HG03039 (cell line): ENCODE results near the gene DUXA.
"Not testable (repeated sequence)": the region's sequence is repeated elsewhere in the genome, so short reads cannot be mapped to it uniquely, and the experiment has no call there.

Source experiments
- ATAC-seq: cut with Tn5 transposase; IDR thresholded peaks from one replicate; pipeline ENCODE4 v1.9.1; 2021; ENCODE audit warnings: mild to moderate bottlenecking, moderate library complexity; ENCODE audit not compliant: unreplicated experiment

Gene DUXA

GRCh38 chr19:57167385-57167784 is at the start of gene DUXA:
Gene DUXA (minus strand): TSS chr19:57167485. CDS start chr19:57167443, 42 bp downstream.
- no peak for ATAC-seq

- ATAC-seq, result no peak
Observed at GRCh38 chr19:57212109-57212508, 44.8 kb upstream of the DUXA start.

- ATAC-seq, result no peak
Observed at GRCh38 chr19:57210381-57210780, 43.1 kb upstream of the DUXA start.

- no peak for ATAC-seq
Observed at GRCh38 chr19:57202160-57202559, 34.9 kb upstream of the DUXA start.

GRCh38 chr19:57197874-57198273 is 30.6 kb upstream of the DUXA start:
- not testable (repeated sequence) for ATAC-seq

GRCh38 chr19:57192993-57193392 is 25.7 kb upstream of the DUXA start:
- ATAC-seq, result no peak

GRCh38 chr19:57192077-57192420 is 24.8 kb upstream of the DUXA start:
- no peak for ATAC-seq

- ATAC-seq, result peak; percentile 84
Observed at GRCh38 chr19:57191141-57192076, 24.1 kb upstream of the DUXA start, which contains the start of gene ZNF264. Gene ZNF264 (plus strand): TSS chr19:57191500. CDS start chr19:57191914, 414 bp downstream.

GRCh38 chr19:57190301-57190700 is 23.0 kb upstream of the DUXA start:
- no peak for ATAC-seq

- no peak for ATAC-seq
Observed at GRCh38 chr19:57171551-57172081, 4.3 kb upstream of the DUXA start.

GRCh38 chr19:57165846-57166245 is 1.4 kb downstream of the DUXA start:
- no peak for ATAC-seq

- no peak for ATAC-seq
Observed at GRCh38 chr19:57161985-57162539, 5.2 kb downstream of the DUXA start.

GRCh38 chr19:57152921-57153320 is 14.4 kb downstream of the DUXA start:
- no peak for ATAC-seq

GRCh38 chr19:57141699-57142098 is 25.6 kb downstream of the DUXA start:
- no peak for ATAC-seq

- no peak for ATAC-seq
Observed at GRCh38 chr19:57135797-57136196, 31.5 kb downstream of the DUXA start.

- ATAC-seq, result not testable (repeated sequence)
Observed at GRCh38 chr19:57127403-57127802, 39.9 kb downstream of the DUXA start.

GRCh38 chr19:57123882-57124281 is 43.4 kb downstream of the DUXA start:
- ATAC-seq, result no peak

- ATAC-seq, result no peak
Observed at GRCh38 chr19:57118848-57119247, 48.4 kb downstream of the DUXA start.

GRCh38 chr19:57113501-57113900 is 53.8 kb downstream of the DUXA start:
- not testable (repeated sequence) for ATAC-seq

- no peak for ATAC-seq
Observed at GRCh38 chr19:57111329-57111644, 56.0 kb downstream of the DUXA start.

- no peak for ATAC-seq
Observed at GRCh38 chr19:57110592-57111328, 56.5 kb downstream of the DUXA start.
